GM21423 (cell line): ENCODE measurements around the gene PRPF38B.
A peak's percentile ranks its signal among the peaks of the same experiment; 100 is the strongest.
"Not testable (repeated sequence)": the region's sequence is repeated elsewhere in the genome, so short reads cannot be mapped to it uniquely, and the experiment has no call there.

Experiments
- ATAC-seq: cut with Tn5 transposase; IDR thresholded peaks from one replicate; pipeline ENCODE4 v1.9.1; 2021; ENCODE audit warnings: mild to moderate bottlenecking, moderate library complexity; ENCODE audit not compliant: unreplicated experiment

Gene PRPF38B

GRCh38 chr1:108691942-108692723 lies at the start of gene PRPF38B:
Gene PRPF38B (plus strand): TSS chr1:108692310. CDS start chr1:108692592, 282 bp downstream.
- peak; percentile 92 for ATAC-seq

GRCh38 chr1:108643492-108644335 lies 48.4 kb upstream of the PRPF38B start:
- no peak for ATAC-seq

GRCh38 chr1:108644984-108645383 lies 47.1 kb upstream of the PRPF38B start:
- ATAC-seq: peak; percentile 43

- ATAC-seq: no peak
Observed at GRCh38 chr1:108645564-108646184, 46.4 kb upstream of the PRPF38B start.

- ATAC-seq: no peak
Observed at GRCh38 chr1:108646265-108646647, 45.9 kb upstream of the PRPF38B start.

- peak; percentile 80 for ATAC-seq
Observed at GRCh38 chr1:108646648-108647269, 45.4 kb upstream of the PRPF38B start.

- ATAC-seq: no peak
Observed at GRCh38 chr1:108653431-108654105, 38.5 kb upstream of the PRPF38B start.

GRCh38 chr1:108657356-108658080 lies 34.6 kb upstream of the PRPF38B start:
- ATAC-seq: no peak

GRCh38 chr1:108661030-108661609 lies 31.0 kb upstream of the PRPF38B start, which contains the start of gene HENMT1:
Gene HENMT1 (minus strand): TSS chr1:108661093. CDS start chr1:108659884, 1,209 bp downstream.
- ATAC-seq: peak; percentile 87

GRCh38 chr1:108663074-108663473 lies 29.0 kb upstream of the PRPF38B start:
- no peak for ATAC-seq

GRCh38 chr1:108664481-108664880 lies 27.6 kb upstream of the PRPF38B start:
- ATAC-seq: no peak

- no peak for ATAC-seq
Observed at GRCh38 chr1:108665067-108665466, 27.0 kb upstream of the PRPF38B start.

- ATAC-seq: no peak
Observed at GRCh38 chr1:108665771-108666170, 26.3 kb upstream of the PRPF38B start.

GRCh38 chr1:108667422-108667821 lies 24.7 kb upstream of the PRPF38B start:
- not testable (repeated sequence) for ATAC-seq

- ATAC-seq: no peak
Observed at GRCh38 chr1:108668777-108669176, 23.3 kb upstream of the PRPF38B start.

- ATAC-seq: no peak
Observed at GRCh38 chr1:108669679-108670078, 22.4 kb upstream of the PRPF38B start.

- no peak for ATAC-seq
Observed at GRCh38 chr1:108670131-108670773, 21.9 kb upstream of the PRPF38B start.

GRCh38 chr1:108671143-108671542 lies 21.0 kb upstream of the PRPF38B start:
- ATAC-seq: no peak

- no peak for ATAC-seq
Observed at GRCh38 chr1:108678706-108679105, 13.4 kb upstream of the PRPF38B start.
